ENCODE data around the gene SND1. TPM values are rescaled to one million over a fixed set of nuclear protein-coding genes. Genes with fewer than 3 reads are reported as not detected.

Gene SND1
- total and polyA plus RNA-seq, 4 donors: 59.4 to 214 (median 84.1) TPM

- Histone ChIP-seq H3K27ac (ENCODE audit: low read depth in 1 of 2, low read length in 2 of 2) (no peak overlapping the region), H3K9me3 (ENCODE audit: control insufficient read depth in 4 of 4, low read length in 3 of 4) (no peaks in the 10 kb centered on the region), H3K9ac (ENCODE audit: low read depth in 1 of 2, low read length in 2 of 2) (no peak overlapping the region), H3K4me1 (ENCODE audit: control insufficient read depth in 4 of 4, insufficient read depth in 4 of 4, low read length in 3 of 4) (peaks cover 0 to 3% (median 1%) of the 10 kb centered on the region in 4 donors), H3K4me3 (ENCODE audit: low read depth in 1 of 3, low read length in 3 of 3) (no peak overlapping the region), H3K36me3 (ENCODE audit: control insufficient read depth in 4 of 4, insufficient read depth in 3 of 4, low read depth in 1 of 4, low read length in 3 of 4) (peaks cover 0 to 7% (median 4%) of the 10 kb centered on the region in 4 donors), H3K27me3 (ENCODE audit: control insufficient read depth in 4 of 4, insufficient read depth in 4 of 4, low read length in 3 of 4) (no peaks in the 10 kb centered on the region)
- 82% methylated on average over 7 of the region's 7 CpGs for WGBS
- DNase-seq (ENCODE audit: low spot score): no peak
- no peak for TF ChIP-seq CTCF (IDR thresholded peaks at IDR 0.05; ENCODE audit: low read depth, low read length, missing input control)
- no peak for TF ChIP-seq YY1 (IDR thresholded peaks at IDR 0.05)
- TF ChIP-seq FOXA1 (IDR thresholded peaks at IDR 0.05): no peak
- no peak for TF ChIP-seq HNF4G (IDR thresholded peaks at IDR 0.05)
- TF ChIP-seq TAF1 (conservative IDR thresholded peaks at IDR 0.05): no peak
- TF ChIP-seq, protein P1, sequence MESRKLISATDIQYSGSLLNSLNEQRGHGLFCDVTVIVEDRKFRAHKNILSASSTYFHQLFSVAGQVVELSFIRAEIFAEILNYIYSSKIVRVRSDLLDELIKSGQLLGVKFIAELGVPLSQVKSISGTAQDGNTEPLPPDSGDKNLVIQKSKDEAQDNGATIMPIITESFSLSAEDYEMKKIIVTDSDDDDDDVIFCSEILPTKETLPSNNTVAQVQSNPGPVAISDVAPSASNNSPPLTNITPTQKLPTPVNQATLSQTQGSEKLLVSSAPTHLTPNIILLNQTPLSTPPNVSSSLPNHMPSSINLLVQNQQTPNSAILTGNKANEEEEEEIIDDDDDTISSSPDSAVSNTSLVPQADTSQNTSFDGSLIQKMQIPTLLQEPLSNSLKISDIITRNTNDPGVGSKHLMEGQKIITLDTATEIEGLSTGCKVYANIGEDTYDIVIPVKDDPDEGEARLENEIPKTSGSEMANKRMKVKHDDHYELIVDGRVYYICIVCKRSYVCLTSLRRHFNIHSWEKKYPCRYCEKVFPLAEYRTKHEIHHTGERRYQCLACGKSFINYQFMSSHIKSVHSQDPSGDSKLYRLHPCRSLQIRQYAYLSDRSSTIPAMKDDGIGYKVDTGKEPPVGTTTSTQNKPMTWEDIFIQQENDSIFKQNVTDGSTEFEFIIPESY (IDR thresholded peaks at IDR 0.05): no peak
- TF ChIP-seq GABPA (IDR thresholded peaks at IDR 0.05 in 1 of 2, conservative IDR thresholded peaks at IDR 0.05 in 1 of 2): no peak
- no peak for TF ChIP-seq SP1 (IDR thresholded peaks at IDR 0.05)
- no peak for TF ChIP-seq FOXA2 (IDR thresholded peaks at IDR 0.05)
- TF ChIP-seq RAD21 (IDR thresholded peaks at IDR 0.05): no peak
- TF ChIP-seq, protein P2, sequence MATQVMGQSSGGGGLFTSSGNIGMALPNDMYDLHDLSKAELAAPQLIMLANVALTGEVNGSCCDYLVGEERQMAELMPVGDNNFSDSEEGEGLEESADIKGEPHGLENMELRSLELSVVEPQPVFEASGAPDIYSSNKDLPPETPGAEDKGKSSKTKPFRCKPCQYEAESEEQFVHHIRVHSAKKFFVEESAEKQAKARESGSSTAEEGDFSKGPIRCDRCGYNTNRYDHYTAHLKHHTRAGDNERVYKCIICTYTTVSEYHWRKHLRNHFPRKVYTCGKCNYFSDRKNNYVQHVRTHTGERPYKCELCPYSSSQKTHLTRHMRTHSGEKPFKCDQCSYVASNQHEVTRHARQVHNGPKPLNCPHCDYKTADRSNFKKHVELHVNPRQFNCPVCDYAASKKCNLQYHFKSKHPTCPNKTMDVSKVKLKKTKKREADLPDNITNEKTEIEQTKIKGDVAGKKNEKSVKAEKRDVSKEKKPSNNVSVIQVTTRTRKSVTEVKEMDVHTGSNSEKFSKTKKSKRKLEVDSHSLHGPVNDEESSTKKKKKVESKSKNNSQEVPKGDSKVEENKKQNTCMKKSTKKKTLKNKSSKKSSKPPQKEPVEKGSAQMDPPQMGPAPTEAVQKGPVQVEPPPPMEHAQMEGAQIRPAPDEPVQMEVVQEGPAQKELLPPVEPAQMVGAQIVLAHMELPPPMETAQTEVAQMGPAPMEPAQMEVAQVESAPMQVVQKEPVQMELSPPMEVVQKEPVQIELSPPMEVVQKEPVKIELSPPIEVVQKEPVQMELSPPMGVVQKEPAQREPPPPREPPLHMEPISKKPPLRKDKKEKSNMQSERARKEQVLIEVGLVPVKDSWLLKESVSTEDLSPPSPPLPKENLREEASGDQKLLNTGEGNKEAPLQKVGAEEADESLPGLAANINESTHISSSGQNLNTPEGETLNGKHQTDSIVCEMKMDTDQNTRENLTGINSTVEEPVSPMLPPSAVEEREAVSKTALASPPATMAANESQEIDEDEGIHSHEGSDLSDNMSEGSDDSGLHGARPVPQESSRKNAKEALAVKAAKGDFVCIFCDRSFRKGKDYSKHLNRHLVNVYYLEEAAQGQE (IDR thresholded peaks at IDR 0.05): no peak
- no peak for TF ChIP-seq EGR1 (IDR thresholded peaks at IDR 0.05; ENCODE audit: low read depth in 2 of 2)
- TF ChIP-seq, protein P3, sequence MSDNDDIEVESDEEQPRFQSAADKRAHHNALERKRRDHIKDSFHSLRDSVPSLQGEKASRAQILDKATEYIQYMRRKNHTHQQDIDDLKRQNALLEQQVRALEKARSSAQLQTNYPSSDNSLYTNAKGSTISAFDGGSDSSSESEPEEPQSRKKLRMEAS (IDR thresholded peaks at IDR 0.05): no peak
- TF ChIP-seq NR2F2 (IDR thresholded peaks at IDR 0.05): no peak
- TF ChIP-seq ATF3 (IDR thresholded peaks at IDR 0.05): no peak
- no peak for TF ChIP-seq JUND (IDR thresholded peaks at IDR 0.05)
Measured at GRCh38 chr7:128041203-128041602, 389.2 kb downstream of the SND1 start.

GRCh38 chr7:128042012-128042411 is 390.0 kb downstream of the SND1 start:
- Histone ChIP-seq H3K27ac (ENCODE audit: low read depth in 1 of 2, low read length in 2 of 2) (no peak overlapping the region), H3K9ac (ENCODE audit: low read depth in 1 of 2, low read length in 2 of 2) (no peak overlapping the region), H3K4me1 (ENCODE audit: control insufficient read depth in 4 of 4, insufficient read depth in 4 of 4, low read length in 3 of 4) (peaks cover 0 to 3% (median 1%) of the 10 kb centered on the region in 4 donors), H3K36me3 (ENCODE audit: control insufficient read depth in 4 of 4, insufficient read depth in 3 of 4, low read depth in 1 of 4, low read length in 3 of 4) (peaks cover 0 to 7% (median 4%) of the 10 kb centered on the region in 4 donors), H3K27me3 (ENCODE audit: control insufficient read depth in 4 of 4, insufficient read depth in 4 of 4, low read length in 3 of 4) (no peaks in the 10 kb centered on the region), H3K4me3 (ENCODE audit: low read depth in 1 of 3, low read length in 3 of 3) (no peak overlapping the region), H3K9me3 (ENCODE audit: control insufficient read depth in 4 of 4, low read length in 3 of 4) (no peaks in the 10 kb centered on the region)
- no peak for TF ChIP-seq FOXA1 (IDR thresholded peaks at IDR 0.05)
- TF ChIP-seq, protein P1 (IDR thresholded peaks at IDR 0.05): no peak
- no peak for TF ChIP-seq FOXA2 (IDR thresholded peaks at IDR 0.05)
- TF ChIP-seq, protein P2 (IDR thresholded peaks at IDR 0.05): no peak
- no peak for TF ChIP-seq RXRA (IDR thresholded peaks at IDR 0.05)
- TF ChIP-seq NR2F2 (IDR thresholded peaks at IDR 0.05): no peak
- no peak for TF ChIP-seq JUND (IDR thresholded peaks at IDR 0.05)
- TF ChIP-seq ATF3 (IDR thresholded peaks at IDR 0.05): no peak
- TF ChIP-seq, protein P3 (IDR thresholded peaks at IDR 0.05): no peak
- no peak for DNase-seq (ENCODE audit: low spot score)
- WGBS: 88% methylated on average over 2 of the region's 2 CpGs

All from liver (tissue), 9 donors.